DMS153 treated with DMSO at 0.1 percent for 48 hours (cell line): ENCODE data around the gene CADPS2.
A peak's percentile ranks its signal among the peaks of the same experiment; 100 is the strongest.

Source experiments
- DNase-seq: peaks from one replicate; lab custom pipeline; 2025; ENCODE audit not compliant: unreplicated experiment; lab: John Stamatoyannopoulos, UW

The CADPS2 gene

GRCh38 chr7:122467661-122468449 is 418.4 kb downstream of the CADPS2 start:
- no peak for DNase-seq

- DNase-seq = no peak
These were observed 421.0 kb downstream of the CADPS2 start for GRCh38 chr7:122465296-122465695.

DNA sequence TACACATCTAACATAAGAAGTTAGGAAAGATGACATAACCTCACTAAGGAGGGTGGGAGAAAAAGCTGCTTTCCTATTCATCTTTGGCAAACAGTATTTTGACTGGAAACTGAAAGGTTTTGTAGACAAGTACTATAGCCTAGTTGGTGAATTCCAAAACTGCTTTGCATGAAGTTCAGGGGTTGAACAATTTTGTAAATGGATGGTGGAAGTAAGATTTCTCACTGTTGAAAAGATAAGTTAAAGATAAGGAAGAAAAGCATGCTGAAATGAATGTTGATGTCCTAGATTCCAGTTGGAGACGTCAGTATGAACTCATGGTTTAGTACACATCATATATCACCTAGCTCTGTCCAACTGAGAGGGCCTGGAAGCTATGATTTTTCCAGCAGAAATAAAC is 422.6 kb downstream of the CADPS2 start:
- DNase-seq = no peak

DNA sequence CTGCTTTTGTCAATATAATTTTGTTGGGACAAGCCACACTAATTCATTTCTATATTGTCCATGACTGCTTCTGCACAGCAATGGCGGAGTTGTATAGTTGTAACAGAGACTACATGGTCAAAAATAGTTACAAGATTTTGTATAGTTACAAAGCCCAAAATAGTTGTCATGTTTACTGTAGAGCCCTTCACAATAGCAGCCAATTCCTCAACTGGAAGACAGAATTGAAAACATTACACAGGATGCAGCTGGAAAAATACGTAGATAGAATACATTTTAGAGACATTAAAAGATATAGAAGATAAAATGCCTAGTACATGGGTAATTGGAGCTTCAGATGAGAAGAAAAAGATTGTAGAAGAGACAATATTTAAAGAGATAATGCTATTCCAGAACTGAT is 425.3 kb downstream of the CADPS2 start:
- DNase-seq = no peak

DNA sequence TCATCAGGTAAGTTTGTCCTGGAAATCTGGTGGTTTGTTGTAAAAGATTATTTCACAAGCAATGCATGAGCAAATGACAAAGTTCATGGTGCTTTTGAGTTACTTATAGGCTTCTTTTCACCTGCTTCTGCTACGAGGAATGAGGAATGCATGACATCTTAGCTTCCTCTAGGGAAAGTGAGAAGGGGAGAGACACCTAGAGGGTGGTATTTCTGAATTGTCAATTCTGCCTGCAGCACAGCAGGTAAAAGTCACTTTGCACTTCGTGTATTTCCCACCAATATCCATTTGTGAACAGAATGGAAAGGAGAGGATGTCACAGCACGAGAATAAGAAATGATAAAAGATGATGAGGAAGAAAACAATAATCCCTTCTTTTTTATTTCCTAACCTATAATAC is 428.3 kb downstream of the CADPS2 start:
- no peak for DNase-seq

- DNase-seq = no peak
These were observed 428.9 kb downstream of the CADPS2 start for GRCh38 chr7:122457325-122457724.

- no peak for DNase-seq
These were observed 431.3 kb downstream of the CADPS2 start for GRCh38 chr7:122454776-122455507.

DNA sequence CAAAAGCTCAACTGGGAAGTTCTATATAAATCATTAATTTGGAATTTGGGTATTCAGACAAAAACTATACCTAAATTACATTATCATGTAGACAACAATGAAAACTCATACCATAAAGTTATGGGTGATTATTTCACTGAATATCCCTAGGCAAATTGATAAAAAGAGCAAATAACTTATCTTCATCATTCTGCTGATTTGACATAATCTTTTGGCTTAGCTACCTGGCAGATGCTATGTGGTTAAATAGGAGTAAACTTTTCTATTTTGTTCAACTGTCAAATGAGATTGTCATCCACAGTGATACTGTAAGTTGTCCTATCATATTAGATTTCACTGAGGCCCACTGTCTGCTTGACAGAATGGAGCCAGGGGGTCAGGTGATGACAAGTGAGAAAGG is 432.8 kb downstream of the CADPS2 start:
- no peak for DNase-seq

- no peak for DNase-seq
These were observed 437.2 kb downstream of the CADPS2 start for GRCh38 chr7:122448893-122449589.

GRCh38 chr7:122442929-122443328 is 443.3 kb downstream of the CADPS2 start:
- no peak for DNase-seq

DNA sequence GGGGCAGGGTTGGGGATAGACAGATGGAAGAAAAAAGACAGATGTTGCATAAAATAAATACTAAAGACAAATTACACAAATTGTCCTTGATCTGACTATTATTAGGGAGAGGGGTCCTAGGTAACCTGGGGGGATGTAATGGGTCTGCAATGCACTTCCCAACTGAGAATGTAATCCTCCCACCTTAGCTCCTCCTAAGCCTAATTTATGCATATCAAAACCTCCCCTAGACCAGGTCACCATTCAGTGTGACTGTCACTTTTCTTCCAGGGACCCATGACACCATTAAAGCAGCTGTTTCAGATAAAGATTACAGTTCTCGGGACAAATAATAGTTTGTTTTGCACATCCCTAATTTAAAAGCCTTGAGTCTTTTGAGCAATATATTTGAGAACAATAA is 447.8 kb downstream of the CADPS2 start:
- no peak for DNase-seq

GRCh38 chr7:122438006-122438405 is 448.3 kb downstream of the CADPS2 start:
- DNase-seq = peak; percentile 82

DNA sequence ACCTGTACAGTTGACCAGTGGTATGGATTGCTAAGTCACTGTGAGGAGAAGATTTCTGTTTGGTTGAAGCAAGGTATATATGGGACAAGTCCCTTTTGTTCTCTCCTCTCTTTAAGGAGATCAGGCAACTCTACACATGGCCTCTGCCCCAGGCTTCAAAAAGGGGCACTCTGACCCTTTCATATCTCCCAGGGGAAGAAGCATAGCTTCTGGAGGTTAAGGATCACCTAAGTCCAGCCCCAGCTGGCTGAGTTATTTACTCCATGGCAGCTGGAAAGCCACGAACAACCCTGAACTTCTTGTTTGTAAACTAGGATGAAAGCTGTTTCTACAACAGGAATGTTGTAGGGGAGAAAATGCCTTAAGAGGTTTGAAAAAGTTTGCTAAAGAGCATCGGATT is 452.5 kb downstream of the CADPS2 start:
- no peak for DNase-seq

GRCh38 chr7:122430710-122431109 is 455.6 kb downstream of the CADPS2 start:
- DNase-seq = no peak

DNA sequence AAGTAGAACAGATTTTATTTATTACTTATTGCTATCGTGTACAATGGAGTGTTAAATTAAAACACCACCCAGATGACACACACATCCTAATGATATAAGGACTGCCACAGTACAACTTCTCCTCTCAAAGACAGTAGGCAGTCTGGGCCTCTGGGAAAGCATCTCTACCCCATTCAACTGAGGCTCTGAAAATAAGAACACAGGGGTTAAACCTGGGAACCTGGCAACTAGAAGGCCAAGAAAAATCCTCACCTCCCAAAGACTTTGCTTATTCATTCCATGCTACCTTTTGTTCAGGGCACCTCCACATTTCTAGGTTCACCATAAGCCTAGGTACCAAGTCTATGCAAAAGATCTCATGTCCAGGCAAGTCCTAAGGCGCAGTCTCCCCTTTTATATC is 456.3 kb downstream of the CADPS2 start:
- no peak for DNase-seq

DNA sequence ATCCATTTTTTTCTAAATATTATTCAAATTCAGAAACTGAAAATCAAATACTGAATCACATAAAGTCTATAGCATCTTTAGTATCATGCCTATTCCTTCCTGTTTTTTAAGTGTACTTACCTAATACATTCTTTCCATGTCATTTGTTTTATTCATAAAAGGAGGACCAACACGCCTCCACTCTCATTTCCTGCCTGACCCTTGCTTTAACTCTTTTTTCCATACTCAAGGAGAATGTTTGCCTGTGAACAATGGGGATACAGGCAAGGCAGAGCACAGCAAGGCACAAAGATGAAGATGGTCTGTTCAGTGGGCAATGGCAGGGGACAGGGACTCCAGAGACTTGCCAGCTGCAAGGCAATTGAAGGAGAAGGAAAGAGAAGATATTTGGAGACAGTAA is 460.5 kb downstream of the CADPS2 start:
- DNase-seq = no peak

- DNase-seq = no peak
These were observed 462.7 kb downstream of the CADPS2 start for GRCh38 chr7:122423591-122423990.

- no peak for DNase-seq
These were observed 469.9 kb downstream of the CADPS2 start for GRCh38 chr7:122416336-122416735.

- no peak for DNase-seq
These were observed 470.8 kb downstream of the CADPS2 start for GRCh38 chr7:122415510-122415909.

DNA sequence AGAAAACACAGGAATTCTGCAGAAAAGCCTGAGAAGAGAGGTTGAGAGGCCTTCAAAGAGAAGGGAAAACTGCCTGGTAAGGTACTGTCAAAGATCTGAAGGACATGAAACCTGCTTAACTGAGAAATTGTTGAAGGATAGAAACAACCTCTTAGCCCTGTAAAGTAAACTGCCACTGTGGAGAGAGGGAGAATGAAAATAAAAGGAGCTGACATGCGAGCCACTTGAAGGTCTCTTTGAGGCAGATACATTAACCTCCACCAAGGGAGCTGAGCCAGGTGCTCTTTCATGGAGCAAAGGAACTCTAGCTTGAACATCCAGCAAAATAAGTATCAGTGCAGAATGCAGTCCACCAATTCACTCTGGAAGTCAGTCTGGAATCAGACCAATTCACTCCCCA is 472.9 kb downstream of the CADPS2 start:
- no peak for DNase-seq

DNA sequence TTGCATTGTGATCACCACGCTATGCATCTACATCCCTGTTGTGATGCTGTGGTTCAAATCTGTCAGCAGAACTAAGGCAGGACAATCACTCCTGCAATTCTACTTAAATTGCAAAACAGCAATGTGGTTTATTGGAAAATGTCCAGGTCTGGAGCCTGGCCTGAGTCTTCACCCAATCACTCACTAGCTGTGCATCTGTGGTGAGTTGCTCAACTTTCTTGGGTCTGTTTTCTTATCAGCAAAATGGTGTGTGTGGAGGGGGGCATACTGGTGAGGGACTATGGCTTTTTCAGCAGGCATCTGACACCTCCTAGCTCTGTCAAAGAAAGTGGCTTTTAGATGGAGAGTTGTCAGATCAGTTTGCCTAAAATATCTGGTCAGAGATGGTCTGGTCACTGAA is 473.4 kb downstream of the CADPS2 start:
- no peak for DNase-seq

GRCh38 chr7:122412441-122412840 is 473.8 kb downstream of the CADPS2 start:
- no peak for DNase-seq
